SK-N-SH (cell line): ENCODE measurements around the gene PLVAP. TPM values are rescaled to one million over a fixed set of nuclear protein-coding genes. Genes with fewer than 3 reads are reported as not detected.

ENCODE experiments used
- CTCF ChIA-PET: fragments of 300-600, 350-600 bp; formaldehyde crosslinking; extraction: SDS; loops from one replicate; lab custom pipeline; 2021; lab: Yijun Ruan, JAX
- POLR2A ChIA-PET: fragments of 350-600 bp; sonication (Branson Sonifier 250); formaldehyde crosslinking; extraction: SDS; loops from one replicate; lab custom pipeline; 2020; ENCODE audit warnings: antibody characterized with exemption, inconsistent platforms; lab: Yijun Ruan, JAX
- DNase-seq: peaks from one replicate; pipeline ENCODE4 v3.0.0; 2012
- H2AFZ ChIP-seq: fragments of 200-600 bp; sonication (generic); 2 replicates; pipeline ENCODE4 v1.8.1; 2016; ENCODE audit warnings: antibody characterized with exemption, mild to moderate bottlenecking, low read depth
- H3F3A ChIP-seq: fragments of 200-600 bp; sonication (generic); replicated peaks from 2 replicates; pipeline ENCODE3; 2016; ENCODE audit warnings: antibody characterized with exemption, mild to moderate bottlenecking; ENCODE audit not compliant: insufficient read depth
- H3K27ac ChIP-seq, 2 experiments: fragments of 200-500 bp in 1 of 2; fragments of 200-600 bp in 1 of 2; sonication (Bioruptor generic) in 1 of 2; sonication (generic), shearing (Covaris generic) in 1 of 2; 2 replicates each; pipeline versions ENCODE4 v1.5.1 to v1.6.1; 2014 to 2016; ENCODE audit warnings: low read depth in 2 of 2, inconsistent platforms in 1 of 2, low read length in 1 of 2, mild to moderate bottlenecking in 1 of 2, mixed read lengths in 1 of 2
- H3K27me3 ChIP-seq: fragments of 200-600 bp; sonication (generic), shearing (Covaris generic); 2 replicates; pipeline ENCODE4 v1.6.1; 2016; ENCODE audit warnings: mixed run types; ENCODE audit not compliant: insufficient read depth
- H3K36me3 ChIP-seq, 2 experiments: fragments of 200-500 bp in 1 of 2; fragments of 200-600 bp in 1 of 2; sonication (Bioruptor generic) in 1 of 2; sonication (generic) in 1 of 2; replicated peaks in 1 of 2; 2 replicates each; pipeline versions ENCODE3 to v1.5.1; 2014 to 2016; ENCODE audit warnings: low read length in 1 of 2, mild to moderate bottlenecking in 1 of 2; ENCODE audit not compliant: insufficient read depth in 2 of 2, control insufficient read depth in 1 of 2
- H3K4me1 ChIP-seq, 2 experiments: fragments of 200-500 bp in 1 of 2; fragments of 200-600 bp in 1 of 2; sonication (Bioruptor generic) in 1 of 2; sonication (generic), shearing (Covaris generic) in 1 of 2; 2 replicates each; pipeline versions ENCODE4 v1.5.1 to v1.6.1; 2014 to 2016; ENCODE audit warnings: low read depth in 1 of 2, low read length in 1 of 2, mixed run types in 1 of 2; ENCODE audit not compliant: insufficient read depth in 2 of 2, control insufficient read depth in 1 of 2
- H3K4me2 ChIP-seq: fragments of 200-600 bp; sonication (generic), shearing (Covaris generic); 2 replicates; pipeline ENCODE4 v1.6.1; 2017; ENCODE audit warnings: mixed run types
- H3K4me3 ChIP-seq, 2 experiments: fragments of 200-500 bp in 1 of 2; fragments of 200-600 bp in 1 of 2; sonication (Bioruptor generic) in 1 of 2; sonication (generic), shearing (Covaris generic) in 1 of 2; 2 replicates each; pipeline versions ENCODE4 v1.5.1 to v1.8.1; 2014 to 2016; ENCODE audit warnings: low read depth in 2 of 2, inconsistent platforms in 1 of 2, low read length in 1 of 2, mild to moderate bottlenecking in 1 of 2, mixed read lengths in 1 of 2, moderate library complexity in 1 of 2
- H3K79me2 ChIP-seq: fragments of 200-600 bp; sonication (generic); 2 replicates; pipeline ENCODE4 v1.8.1; 2017; ENCODE audit warnings: mild to moderate bottlenecking; ENCODE audit not compliant: insufficient read depth
- H3K9ac ChIP-seq: fragments of 200-600 bp; sonication (generic); 2 replicates; pipeline ENCODE4 v1.6.1; 2017; ENCODE audit warnings: mixed run types
- H3K9me2 ChIP-seq: fragments of 200-600 bp; sonication (generic); 2 replicates; pipeline ENCODE4 v1.6.1; 2017; ENCODE audit warnings: mixed run types
- H3K9me3 ChIP-seq: fragments of 200-600 bp; sonication (generic); 2 replicates; pipeline ENCODE4 v1.6.1; 2017; ENCODE audit warnings: mixed run types, mild to moderate bottlenecking, moderate library complexity
- H4K20me1 ChIP-seq: fragments of 200-600 bp; sonication (generic); 2 replicates; pipeline ENCODE4 v1.6.1; 2017; ENCODE audit warnings: mild to moderate bottlenecking, mixed run types; ENCODE audit not compliant: insufficient read depth
- CHD2 ChIP-seq: fragments of 150-350 bp; IDR thresholded peaks from 2 replicates; pipeline ENCODE4 v1.6.1; 2018; ENCODE audit warnings: low read length; ENCODE audit not compliant: partially characterized antibody
- ELF1 ChIP-seq: IDR thresholded peaks from 2 replicates; pipeline ENCODE4 v1.4.0; 2012
- EZH2phosphoT487 ChIP-seq: fragments of 200-600 bp; sonication (generic); IDR thresholded peaks from 2 replicates; pipeline ENCODE4 v1.6.1; 2017; ENCODE audit warnings: low read depth, mixed run types, mild to moderate bottlenecking, antibody characterized with exemption, moderate library complexity, borderline replicate concordance
- FOXM1 ChIP-seq: IDR thresholded peaks from 2 replicates; pipeline ENCODE4 v1.4.0; 2012; ENCODE audit warnings: low read depth, mild to moderate bottlenecking
- IRF3 ChIP-seq: fragments of 150-350 bp; IDR thresholded peaks from 2 replicates; pipeline ENCODE4 v1.6.1; 2016; ENCODE audit warnings: mild to moderate bottlenecking, low read depth, low read length
- JUND ChIP-seq: IDR thresholded peaks from 2 replicates; pipeline ENCODE4 v1.4.0; 2012
- MXI1 ChIP-seq: IDR thresholded peaks from 2 replicates; pipeline ENCODE4 v1.6.1; 2012; ENCODE audit warnings: mild to moderate bottlenecking, low read depth, low read length, improper control_type of control experiment
- POLR2AphosphoS5 ChIP-seq: IDR thresholded peaks from 2 replicates; pipeline ENCODE4 v1.6.1; 2012; ENCODE audit warnings: low read depth, low read length
- RXRA ChIP-seq: IDR thresholded peaks from 2 replicates; pipeline ENCODE4 v1.4.0; 2012; ENCODE audit warnings: low read depth, mild to moderate bottlenecking, borderline replicate concordance
- SIN3A ChIP-seq: IDR thresholded peaks from 2 replicates; pipeline ENCODE4 v1.6.1; 2012; ENCODE audit warnings: low read depth, mild to moderate bottlenecking, low read length, moderate library complexity, borderline replicate concordance
- SMC3 ChIP-seq: IDR thresholded peaks from 2 replicates; pipeline ENCODE4 v1.6.1; 2012; ENCODE audit warnings: low read depth, low read length, improper control_type of control experiment
- TAF1 ChIP-seq: IDR thresholded peaks from 2 replicates; pipeline ENCODE4 v1.6.1; 2012; ENCODE audit warnings: low read depth, mild to moderate bottlenecking, low read length, moderate library complexity, borderline replicate concordance
- TCF12 ChIP-seq: IDR thresholded peaks from 2 replicates; pipeline ENCODE4 v1.4.0; 2012
- YY1 ChIP-seq: IDR thresholded peaks from 2 replicates; pipeline ENCODE4 v1.4.0; 2012; ENCODE audit warnings: low read depth, mild to moderate bottlenecking
- ZBTB33 ChIP-seq: IDR thresholded peaks from 2 replicates; pipeline ENCODE4 v1.4.0; 2012; ENCODE audit warnings: low read depth, borderline replicate concordance
- WGBS: methylation state at CpG from one replicate; pipeline ENCODE4 v1.1.6; 2017; ENCODE audit warnings: low lambda C conversion rate; 5-methylcytosine and 5-hydroxymethylcytosine counted together
- polyA plus RNA-seq, 3 experiments: library from polyadenylated mRNA; depleted of rRNA; stranded (reverse); fragments of >200 nt; gene quantifications; 2 replicates each; pipeline ENCODE4 v1.2.3, GENCODE V29; 2012
- TF ChIP-seq, protein P1 (sequence below): IDR thresholded peaks from 2 replicates; pipeline ENCODE4 v1.4.0; 2012; ENCODE audit warnings: low read depth
- TF ChIP-seq, protein P2 (sequence below): IDR thresholded peaks from 2 replicates; pipeline ENCODE4 v1.6.1; 2012; ENCODE audit warnings: mild to moderate bottlenecking, low read depth, low read length, moderate library complexity

The PLVAP gene
- polyA plus RNA-seq, 1 of the 3 experiments (the other 2 are of a cell fraction) = not detected

DNA sequence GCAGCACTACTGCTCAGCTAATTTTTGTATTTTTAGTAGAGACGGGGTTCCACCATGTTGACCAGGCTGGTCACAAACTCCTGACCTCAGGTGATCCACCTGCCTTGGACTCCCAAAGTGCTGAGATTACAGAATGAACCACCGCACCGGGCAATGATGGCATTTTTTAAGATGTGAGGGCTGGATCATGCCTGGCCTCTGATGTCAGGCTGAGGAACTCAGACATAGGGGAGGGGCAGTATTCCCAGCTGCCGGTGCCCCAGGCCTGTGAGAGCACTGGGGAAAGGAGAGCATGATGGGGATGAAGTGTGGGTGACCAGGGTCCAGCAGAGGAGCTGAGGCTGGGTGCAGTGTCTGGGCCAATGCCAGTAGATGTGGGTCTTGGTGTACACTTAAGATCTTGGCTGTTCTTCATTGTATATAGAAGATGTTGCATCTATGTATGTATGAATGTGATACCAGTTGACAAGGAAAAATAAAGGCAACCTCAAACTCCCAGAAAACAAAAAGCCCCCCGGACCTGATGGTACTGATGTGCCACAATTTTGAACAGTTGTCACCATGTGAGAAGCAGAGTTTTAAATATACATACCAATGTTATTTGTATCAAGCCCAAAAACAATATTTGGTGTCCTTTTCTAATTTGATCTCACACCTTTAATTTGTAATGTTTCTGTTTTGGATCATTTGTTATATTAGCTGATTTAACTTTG, 3.4 kb upstream of the PLVAP start (continued):
- TF ChIP-seq EZH2phosphoT487 = no peak
- no peak for TF ChIP-seq POLR2AphosphoS5

- WGBS = 69% methylated on average over 14 of the region's 14 CpGs
- POLR2A ChIA-PET = no interaction called here
- no peaks in the 10 kb centered on the region for H3K79me2 ChIP-seq
- H3K36me3 ChIP-seq = no peaks in the 10 kb centered on the region
- no peak overlapping the region for H3K9ac ChIP-seq
- H3K27me3 ChIP-seq = no peaks in the 10 kb centered on the region
- H2AFZ ChIP-seq = no peak overlapping the region
- TF ChIP-seq RXRA (no peak), SIN3A (no peak), MXI1 (no peak), ELF1 (no peak), FOXM1 (no peak), YY1 (no peak), CHD2 (no peak), TAF1 (no peak), JUND (no peak)
- TF ChIP-seq, protein P1, sequence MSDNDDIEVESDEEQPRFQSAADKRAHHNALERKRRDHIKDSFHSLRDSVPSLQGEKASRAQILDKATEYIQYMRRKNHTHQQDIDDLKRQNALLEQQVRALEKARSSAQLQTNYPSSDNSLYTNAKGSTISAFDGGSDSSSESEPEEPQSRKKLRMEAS = no peak
- H3K9me3 ChIP-seq = no peaks in the 10 kb centered on the region
- no peaks in the 10 kb centered on the region for H3K9me2 ChIP-seq
- no peaks in the 10 kb centered on the region for H4K20me1 ChIP-seq
- no peak overlapping the region for H3K4me2 ChIP-seq
- no peak overlapping the region for H3K27ac ChIP-seq
- H3F3A ChIP-seq = no peaks in the 10 kb centered on the region
- DNase-seq = no peak
- no peaks in the 10 kb centered on the region for H3K4me1 ChIP-seq
- CTCF ChIA-PET = interaction anchor here (1.4 kb wide), 1 partner anchor 13 kb away, joined by 3 read pairs; no protein-coding TSS in a partner anchor
- H3K4me3 ChIP-seq = no peak overlapping the region
Observed at GRCh38 chr19:17379221-17379631, 2.1 kb upstream of the PLVAP start.

GRCh38 chr19:17378271-17378670, 1.1 kb upstream of the PLVAP start:
- Histone ChIP-seq H3K9ac (no peak overlapping the region), H3K9me3 (no peaks in the 10 kb centered on the region), H3K9me2 (no peaks in the 10 kb centered on the region), H3K79me2 (no peaks in the 10 kb centered on the region), H3K27me3 (no peaks in the 10 kb centered on the region), H3K4me1 (no peaks in the 10 kb centered on the region), H3K36me3 (no peaks in the 10 kb centered on the region), H4K20me1 (no peaks in the 10 kb centered on the region), H3K4me3 (no peak overlapping the region), H3K4me2 (no peak overlapping the region), H2AFZ (no peak overlapping the region), H3F3A (no peaks in the 10 kb centered on the region), H3K27ac (no peak overlapping the region)
- WGBS = 68% methylated on average over 9 of the region's 13 CpGs
- no peak for DNase-seq
- TF ChIP-seq SMC3 (no peak), ZBTB33 (no peak), TAF1 (no peak), TCF12 (no peak), YY1 (no peak), JUND (no peak), FOXM1 (no peak), IRF3 (no peak)
- TF ChIP-seq, protein P2, sequence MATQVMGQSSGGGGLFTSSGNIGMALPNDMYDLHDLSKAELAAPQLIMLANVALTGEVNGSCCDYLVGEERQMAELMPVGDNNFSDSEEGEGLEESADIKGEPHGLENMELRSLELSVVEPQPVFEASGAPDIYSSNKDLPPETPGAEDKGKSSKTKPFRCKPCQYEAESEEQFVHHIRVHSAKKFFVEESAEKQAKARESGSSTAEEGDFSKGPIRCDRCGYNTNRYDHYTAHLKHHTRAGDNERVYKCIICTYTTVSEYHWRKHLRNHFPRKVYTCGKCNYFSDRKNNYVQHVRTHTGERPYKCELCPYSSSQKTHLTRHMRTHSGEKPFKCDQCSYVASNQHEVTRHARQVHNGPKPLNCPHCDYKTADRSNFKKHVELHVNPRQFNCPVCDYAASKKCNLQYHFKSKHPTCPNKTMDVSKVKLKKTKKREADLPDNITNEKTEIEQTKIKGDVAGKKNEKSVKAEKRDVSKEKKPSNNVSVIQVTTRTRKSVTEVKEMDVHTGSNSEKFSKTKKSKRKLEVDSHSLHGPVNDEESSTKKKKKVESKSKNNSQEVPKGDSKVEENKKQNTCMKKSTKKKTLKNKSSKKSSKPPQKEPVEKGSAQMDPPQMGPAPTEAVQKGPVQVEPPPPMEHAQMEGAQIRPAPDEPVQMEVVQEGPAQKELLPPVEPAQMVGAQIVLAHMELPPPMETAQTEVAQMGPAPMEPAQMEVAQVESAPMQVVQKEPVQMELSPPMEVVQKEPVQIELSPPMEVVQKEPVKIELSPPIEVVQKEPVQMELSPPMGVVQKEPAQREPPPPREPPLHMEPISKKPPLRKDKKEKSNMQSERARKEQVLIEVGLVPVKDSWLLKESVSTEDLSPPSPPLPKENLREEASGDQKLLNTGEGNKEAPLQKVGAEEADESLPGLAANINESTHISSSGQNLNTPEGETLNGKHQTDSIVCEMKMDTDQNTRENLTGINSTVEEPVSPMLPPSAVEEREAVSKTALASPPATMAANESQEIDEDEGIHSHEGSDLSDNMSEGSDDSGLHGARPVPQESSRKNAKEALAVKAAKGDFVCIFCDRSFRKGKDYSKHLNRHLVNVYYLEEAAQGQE = no peak
- CTCF ChIA-PET = interaction anchor here (0.8 kb wide), 2 partner anchors 8 to 31 kb away, joined by 3 read pairs; no protein-coding TSS in a partner anchor
- POLR2A ChIA-PET = interaction anchor here (0.7 kb wide), 1 partner anchor 8 kb away, joined by 3 read pairs; no protein-coding TSS in a partner anchor
